ENCODE results near the gene MCRS1. TPM values are rescaled to one million over a fixed set of nuclear protein-coding genes. Genes with fewer than 3 reads are reported as not detected.

MCRS1 gene
- total RNA-seq, 1 donor from 2014 or later: 39.3 TPM

GRCh38 chr12:49559011-49559675, 8.8 kb downstream of the MCRS1 start:
- DNase-seq (ENCODE audit: low spot score) (no peak), ATAC-seq (no peak)
- intact Hi-C loops (cut with DNase I): no loop called here

DNA sequence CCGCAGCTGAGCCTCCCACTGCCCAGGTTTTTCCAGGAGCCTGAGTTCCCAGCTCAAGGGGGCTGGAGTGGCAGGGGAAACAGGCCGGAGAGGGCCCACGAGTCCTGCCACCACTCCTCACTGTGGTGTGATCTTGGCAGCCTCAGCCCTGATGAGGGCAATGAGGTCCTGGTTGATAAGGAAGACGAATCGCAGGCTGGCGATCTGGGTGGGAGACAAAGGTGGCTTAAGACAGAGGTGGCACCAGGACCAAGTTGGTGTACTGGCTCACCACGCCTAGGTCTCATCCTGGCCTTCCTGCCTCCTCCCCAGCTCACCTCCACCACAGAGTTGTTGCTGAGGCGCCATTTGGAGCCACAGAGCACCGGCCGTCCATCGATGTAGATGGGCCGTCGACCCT, 9.4 kb downstream of the MCRS1 start:
- no peak for ATAC-seq
- intact Hi-C loops (cut with DNase I): no loop called here
- DNase-seq (ENCODE audit: low spot score): no peak

DNA sequence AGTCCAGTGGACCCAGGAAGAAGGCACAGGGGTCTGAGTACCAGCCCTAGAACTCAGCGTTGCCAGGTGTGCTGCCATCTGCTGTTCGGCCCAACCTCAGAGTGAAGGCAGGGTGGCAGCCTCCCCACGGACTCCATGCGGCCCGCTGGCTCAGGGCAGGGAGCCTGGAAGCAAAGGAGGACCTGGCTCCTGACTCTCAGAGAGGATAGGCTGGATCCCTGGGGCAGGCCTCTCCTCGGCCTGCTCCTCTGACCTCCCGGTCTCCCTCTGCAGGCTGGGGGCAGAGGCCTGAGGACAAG, 10.1 kb downstream of the MCRS1 start:
- DNase-seq (ENCODE audit: low spot score) (no peak), ATAC-seq (no peak)
- intact Hi-C loops (cut with DNase I): no loop called here

GRCh38 chr12:49557187-49557916, 10.6 kb downstream of the MCRS1 start:
- ATAC-seq (no peak), DNase-seq (ENCODE audit: low spot score) (no peak)
- intact Hi-C loops (cut with DNase I): no loop called here

GRCh38 chr12:49556391-49557186, 11.4 kb downstream of the MCRS1 start:
- ATAC-seq (no peak), DNase-seq (ENCODE audit: low spot score) (no peak)
- intact Hi-C loops (cut with DNase I): no loop called here

DNA sequence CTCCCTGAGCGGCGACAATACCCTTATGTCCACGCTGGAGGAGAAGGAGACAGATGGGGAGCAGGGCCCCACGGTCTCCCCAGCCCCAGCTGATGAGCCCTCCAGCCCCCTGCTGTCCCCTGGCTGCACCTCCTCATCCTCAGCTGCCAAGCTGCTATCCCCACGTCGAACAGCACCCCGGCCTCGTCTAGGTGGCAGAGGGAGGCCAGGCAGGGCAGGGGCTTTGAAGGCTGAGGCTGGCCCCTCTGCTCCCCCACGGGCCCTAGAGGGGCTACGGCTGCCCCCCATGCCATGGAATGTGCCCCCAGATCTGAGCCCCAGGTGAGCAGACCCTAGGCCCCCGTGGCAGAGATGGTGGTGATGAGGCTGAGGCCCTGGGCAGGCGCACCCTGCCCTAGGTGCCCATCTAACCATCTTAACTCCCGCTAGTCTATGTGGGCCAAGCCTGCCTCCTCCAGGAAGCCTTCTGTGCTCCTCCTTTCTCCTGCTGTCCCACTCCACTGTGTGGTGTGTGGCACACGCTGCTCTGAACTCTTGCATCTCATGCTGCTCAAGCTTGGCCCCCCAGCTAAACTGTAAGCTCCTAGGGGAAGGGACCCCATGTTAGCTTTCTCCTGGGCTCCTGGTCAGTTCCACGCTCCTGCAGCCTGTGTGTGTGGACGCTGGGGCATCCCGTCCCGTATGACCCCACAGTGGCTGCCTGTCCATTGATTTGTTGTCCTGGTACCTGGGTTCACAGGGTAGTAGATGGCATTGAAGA, 12.1 kb downstream of the MCRS1 start:
- ATAC-seq (no peak), DNase-seq (ENCODE audit: low spot score) (no peak)
- intact Hi-C loops (cut with DNase I): no loop called here

- DNase-seq (ENCODE audit: low spot score) (no peak), ATAC-seq (no peak)
- intact Hi-C loops (cut with DNase I): no loop called here
Measured at GRCh38 chr12:49554266-49554665, 13.7 kb downstream of the MCRS1 start.

GRCh38 chr12:49553512-49554088, 14.3 kb downstream of the MCRS1 start:
- DNase-seq (ENCODE audit: low spot score) (no peak), ATAC-seq (no peak)
- intact Hi-C loops (cut with DNase I): no loop called here

DNA sequence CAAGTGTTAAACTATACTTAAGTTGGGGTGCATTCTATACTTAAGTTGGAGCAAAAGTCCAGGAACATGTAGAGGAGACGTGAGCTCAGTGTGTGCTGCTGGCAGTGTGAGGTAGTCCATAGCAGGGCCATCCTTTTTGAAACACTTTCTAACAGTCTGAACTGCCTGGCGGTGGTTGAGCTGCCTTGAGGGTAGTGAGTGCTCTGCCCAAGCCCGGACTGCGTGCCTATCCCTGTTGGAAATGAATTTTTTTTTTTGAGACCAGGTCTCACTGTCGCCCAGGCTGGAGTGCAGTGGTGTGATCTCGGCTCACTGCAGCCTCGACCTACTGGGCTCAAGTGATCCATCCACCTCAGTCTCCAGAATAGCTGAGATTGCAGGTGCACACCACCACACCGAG, 15.0 kb downstream of the MCRS1 start:
- intact Hi-C loops (cut with DNase I): no loop called here
- no peak for DNase-seq (ENCODE audit: low spot score)
- no peak for ATAC-seq

GRCh38 chr12:49552425-49552824, 15.5 kb downstream of the MCRS1 start:
- DNase-seq (ENCODE audit: low spot score): no peak
- intact Hi-C loops (cut with DNase I): no loop called here
- no peak for ATAC-seq

GRCh38 chr12:49552014-49552413, 15.9 kb downstream of the MCRS1 start:
- intact Hi-C loops (cut with DNase I): no loop called here
- DNase-seq (ENCODE audit: low spot score) (no peak), ATAC-seq (no peak)

GRCh38 chr12:49550693-49551252, 17.2 kb downstream of the MCRS1 start:
- no peak for DNase-seq (ENCODE audit: low spot score)
- intact Hi-C loops (cut with DNase I): no loop called here
- no peak for ATAC-seq

GRCh38 chr12:49549735-49550692, 17.9 kb downstream of the MCRS1 start:
- ATAC-seq (no peak), DNase-seq (ENCODE audit: low spot score) (no peak)
- intact Hi-C loops (cut with DNase I): no loop called here

GRCh38 chr12:49548822-49549648, 18.9 kb downstream of the MCRS1 start:
- DNase-seq (ENCODE audit: low spot score) (no peak), ATAC-seq (peak; percentile 56)
- intact Hi-C loops (cut with DNase I): no loop called here

GRCh38 chr12:49548481-49548821, 19.5 kb downstream of the MCRS1 start:
- intact Hi-C loops (cut with DNase I): no loop called here
- DNase-seq (ENCODE audit: low spot score) (no peak), ATAC-seq (no peak)

DNA sequence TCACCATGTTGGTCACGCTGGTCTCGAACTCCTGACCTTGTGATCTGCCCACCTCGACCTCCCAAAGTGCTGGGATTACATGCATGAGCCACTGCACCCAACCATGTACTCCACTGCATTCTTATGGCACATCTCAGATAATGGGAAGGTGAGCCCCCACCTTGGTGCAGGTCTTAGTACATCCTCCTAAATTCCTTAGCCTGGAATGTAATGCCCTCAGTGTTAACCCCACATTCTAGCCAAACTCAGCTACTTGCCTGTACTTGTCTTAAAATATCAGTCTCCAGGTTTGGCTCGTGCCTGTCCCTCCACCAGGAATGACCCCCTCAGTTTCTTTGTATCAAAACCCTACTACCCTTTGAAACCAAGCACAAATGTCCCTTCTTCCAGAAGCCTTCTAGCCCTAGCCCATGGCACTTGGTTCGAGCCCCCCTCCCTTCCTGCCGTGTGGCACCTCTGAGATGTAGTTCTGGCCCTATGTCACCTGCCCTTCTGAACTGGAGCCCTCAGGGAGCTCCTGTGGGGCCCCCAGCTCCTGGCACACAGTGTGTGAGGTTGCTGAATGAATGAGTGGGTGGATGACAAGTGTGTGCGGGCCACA, 20.8 kb downstream of the MCRS1 start:
- ATAC-seq: no peak
- intact Hi-C loops (cut with DNase I): no loop called here
- DNase-seq (ENCODE audit: low spot score): no peak

DNA sequence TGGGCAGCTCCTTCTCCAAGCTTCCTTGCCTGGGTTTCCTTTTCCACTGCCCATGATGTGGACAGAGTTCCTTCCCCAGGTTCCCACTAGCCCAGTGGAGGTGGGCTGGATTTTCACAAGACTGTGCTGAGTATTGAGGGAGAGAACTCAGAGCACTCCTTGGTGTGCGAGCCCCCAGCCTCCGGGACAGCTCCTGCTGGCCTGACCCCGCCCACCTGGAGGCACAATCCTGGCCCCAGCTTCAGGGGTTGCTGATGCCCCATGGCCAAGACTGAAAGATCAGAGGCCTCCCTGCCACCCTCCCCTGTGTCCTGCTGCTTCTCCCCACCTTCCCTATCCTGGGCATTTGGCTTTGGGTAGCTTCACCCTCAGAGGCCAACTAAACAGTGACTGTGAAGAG, 21.5 kb downstream of the MCRS1 start:
- no peak for DNase-seq (ENCODE audit: low spot score)
- intact Hi-C loops (cut with DNase I): no loop called here
- ATAC-seq: no peak

Data from sciatic nerve (tissue), 2 donors.